GM13976 (cell line): ENCODE measurements around the gene ZSWIM5.

ENCODE experiments used
- DNase-seq: peaks from one replicate; pipeline ENCODE4 v3.0.0; 2012; ENCODE audit warnings: low spot score
- CTCF ChIP-seq: IDR thresholded peaks from 2 replicates; pipeline ENCODE4 v1.5.1; 2012; ENCODE audit warnings: borderline replicate concordance, mild to moderate bottlenecking; ENCODE audit not compliant: insufficient read depth; ENCODE audit errors: extremely low read depth, missing control alignments, control extremely low read depth
- in situ Hi-C: fragments of 300-500 bp; cut with MboI; formaldehyde crosslinking; loops from one replicate; pipeline ENCODE4 v1.12.0; 2022; ENCODE audit warnings: low sequenced_read_pairs, mixed read lengths, inconsistent platforms; ENCODE audit not compliant: unreplicated experiment

The ZSWIM5 gene

GRCh38 chr1:44973645-44974044, 232.8 kb downstream of the ZSWIM5 start:
- in situ Hi-C loops: no loop called here
- no peak for DNase-seq

GRCh38 chr1:44970317-44970716, 236.1 kb downstream of the ZSWIM5 start:
- no peak for TF ChIP-seq CTCF
- DNase-seq: no peak
- in situ Hi-C loops: no loop called here

More at GRCh38 chr1:44973645-44974044, 232.8 kb downstream of the ZSWIM5 start:
- TF ChIP-seq CTCF: no peak
